T-helper 1 cell (primary cell): Measurements from ENCODE around the gene CDH23.

ENCODE experiments used
- DNase-seq, 5 donors: peaks; one replicate each; pipeline ENCODE4 v3.0.0-alpha.2; 2012 to 2020

The CDH23 gene

DNA sequence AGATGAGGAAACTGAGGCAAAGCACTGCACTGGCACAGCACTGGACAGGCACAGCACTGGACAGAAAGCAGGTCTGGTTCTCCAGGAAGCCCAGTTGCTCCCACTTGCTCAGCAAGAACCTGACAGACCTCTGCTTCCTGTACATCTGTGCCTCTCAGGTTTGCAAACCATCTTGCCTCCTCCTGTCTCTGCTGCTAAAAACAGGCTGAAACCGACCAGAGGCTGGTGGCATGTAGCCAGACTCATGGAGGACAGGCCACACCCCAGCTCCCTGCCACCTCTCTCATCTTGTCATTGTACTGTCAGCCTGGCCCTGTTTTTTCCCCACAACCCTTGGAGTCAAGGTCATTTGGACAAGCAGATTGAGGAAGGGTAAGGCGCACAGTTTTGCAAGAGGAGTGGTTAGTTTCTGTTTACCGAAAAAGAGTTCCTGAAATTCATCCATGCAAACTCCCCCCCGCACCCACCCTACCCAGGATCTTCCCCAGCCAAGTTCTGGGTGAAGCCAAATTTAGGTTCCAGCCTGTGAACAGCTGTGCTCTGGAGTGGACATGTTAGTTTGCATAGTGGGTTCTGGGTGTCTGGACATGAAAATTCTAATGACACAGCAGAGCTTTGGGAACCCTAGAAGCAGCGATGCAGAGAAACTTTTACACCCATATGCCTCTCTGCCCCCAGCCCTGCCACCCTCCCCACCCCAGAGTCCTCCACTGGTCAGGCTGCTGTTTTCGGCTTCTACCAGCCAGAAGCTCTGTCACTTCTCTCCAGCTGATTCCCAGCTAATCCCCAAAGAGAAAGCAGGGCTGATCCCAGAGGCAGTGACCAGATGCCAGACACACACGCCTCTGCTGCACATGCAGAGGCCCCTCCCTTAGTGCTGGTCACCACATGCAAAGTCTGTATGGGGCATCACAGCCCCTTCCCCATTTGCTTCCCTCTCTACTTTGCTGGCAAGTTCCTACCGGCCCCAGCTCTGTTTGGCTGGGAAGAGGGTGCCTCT, 331.3 kb downstream of the CDH23 start:
- DNase-seq: peak; percentile 33 to 82 (median 68)

DNA sequence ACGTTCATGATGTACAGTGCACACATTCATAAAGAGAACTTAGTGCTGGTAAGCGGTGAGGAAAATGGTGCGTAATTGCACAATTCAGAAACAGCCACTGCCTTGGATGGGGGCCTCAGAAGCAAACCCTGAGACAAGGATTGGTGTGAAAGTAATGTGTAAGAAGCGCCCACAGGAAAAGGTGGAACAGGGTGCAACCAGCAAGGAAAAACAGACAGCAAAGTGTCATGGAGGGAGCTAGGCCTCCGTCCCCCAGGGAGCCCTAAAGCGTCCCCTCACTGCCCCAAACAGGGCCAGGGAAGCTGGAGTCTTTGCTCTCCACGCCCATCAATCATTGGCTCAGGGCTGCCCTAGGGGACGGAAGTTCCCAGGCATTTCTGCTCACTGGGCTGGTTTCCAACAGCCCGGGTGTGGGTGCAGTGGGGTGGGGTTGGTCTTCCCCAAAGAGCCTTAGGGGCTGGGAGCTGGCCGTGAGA, 332.5 kb downstream of the CDH23 start:
- DNase-seq: no peak

DNA sequence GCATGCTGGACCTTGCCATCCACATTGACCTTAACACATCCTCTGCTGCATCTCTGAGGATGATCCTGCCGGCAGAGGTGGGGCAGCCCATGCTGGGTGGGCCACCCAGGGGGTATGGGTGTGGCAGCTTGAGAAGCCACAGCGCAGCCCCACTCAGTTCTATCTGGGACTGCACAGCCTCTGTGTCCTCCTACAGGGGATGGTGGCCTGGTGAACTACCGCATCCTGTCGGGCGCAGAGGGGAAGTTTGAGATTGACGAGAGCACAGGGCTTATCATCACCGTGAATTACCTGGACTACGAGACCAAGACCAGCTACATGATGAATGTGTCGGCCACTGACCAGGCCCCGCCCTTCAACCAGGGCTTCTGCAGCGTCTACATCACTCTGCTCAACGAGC, 335.1 kb downstream of the CDH23 start:
- no peak for DNase-seq

DNA sequence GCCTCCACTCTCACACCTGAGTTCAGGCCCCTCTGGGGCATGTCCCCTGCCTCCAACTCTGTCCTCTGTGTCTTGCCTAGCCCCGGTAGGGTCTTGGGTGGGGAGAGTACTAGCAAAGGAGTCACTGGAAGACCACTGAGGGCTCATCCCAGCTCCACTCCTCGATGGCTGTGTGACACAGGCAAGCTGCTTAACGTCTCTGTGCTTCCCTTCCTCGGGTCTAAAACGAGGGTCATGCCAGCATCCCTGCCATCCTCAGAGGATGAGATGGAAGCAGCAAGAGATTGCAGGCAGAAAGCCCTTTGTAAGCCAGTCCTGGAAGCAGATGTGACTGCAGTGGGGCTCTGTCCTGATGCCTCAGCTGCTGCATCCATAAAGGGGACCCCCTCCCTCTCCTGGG, 338.1 kb downstream of the CDH23 start:
- no peak for DNase-seq

DNA sequence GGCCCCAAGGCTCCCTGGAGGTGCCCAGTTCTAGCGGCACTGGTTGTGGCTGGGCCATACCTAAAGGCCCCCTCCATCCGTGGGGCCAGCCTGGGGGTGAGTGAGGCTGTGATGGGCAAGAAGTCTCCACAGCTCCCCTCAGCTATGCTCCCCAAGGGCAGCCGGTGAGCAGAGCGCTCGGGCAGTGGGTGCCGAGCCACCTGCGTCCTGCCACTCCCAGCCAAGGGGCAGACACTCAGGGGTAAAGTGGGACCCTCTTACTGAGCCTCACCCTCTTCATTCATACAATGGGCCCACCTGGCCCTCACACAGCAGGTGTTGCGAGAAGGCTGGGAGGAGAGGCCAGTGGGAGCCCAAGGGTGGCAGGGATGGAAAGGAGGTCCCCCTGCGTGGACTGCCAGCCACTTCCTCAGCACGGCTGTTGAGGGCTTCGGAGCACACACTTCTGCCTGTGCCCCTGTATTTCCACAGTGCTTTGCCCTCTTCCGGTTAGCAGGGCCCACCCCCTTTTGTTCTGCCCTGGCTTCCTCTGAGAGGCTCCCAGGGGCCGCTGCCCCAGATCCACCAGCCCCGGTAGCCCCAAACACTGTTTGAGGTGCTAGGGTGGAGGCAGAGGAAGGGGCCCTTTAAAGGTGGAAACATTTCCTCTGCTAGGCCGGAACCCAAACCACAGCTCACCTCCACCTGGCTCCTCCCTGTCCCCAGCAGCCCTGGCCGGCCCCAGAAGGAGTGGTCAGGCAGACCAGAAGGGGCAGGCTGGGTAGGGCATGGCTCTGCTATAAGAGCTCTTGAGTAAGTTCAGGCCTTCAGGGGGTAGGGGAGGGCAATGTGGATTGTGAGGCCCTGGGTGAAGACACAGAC, 339.2 kb downstream of the CDH23 start:
- peak in 2 of 5 donors; percentile 38 to 79 for DNase-seq

DNA sequence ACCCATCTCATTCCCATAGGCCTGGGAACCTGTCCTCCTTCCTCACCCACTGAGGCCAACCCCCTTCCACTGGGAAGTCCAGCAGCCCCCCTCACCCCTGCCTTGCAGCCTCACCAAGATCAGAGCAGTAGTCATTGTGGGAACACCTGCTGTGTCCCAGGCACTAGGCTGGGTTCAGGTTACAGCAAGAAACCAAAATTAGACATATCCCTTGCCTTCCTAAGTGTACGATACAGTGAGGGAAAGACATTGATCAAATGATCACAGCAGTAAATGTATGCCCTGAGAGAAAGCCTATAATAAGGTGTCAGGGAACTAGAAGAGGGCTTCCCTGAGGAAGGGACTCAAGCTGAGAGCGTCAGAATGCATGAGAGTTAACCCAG, 339.8 kb downstream of the CDH23 start:
- no peak for DNase-seq

DNA sequence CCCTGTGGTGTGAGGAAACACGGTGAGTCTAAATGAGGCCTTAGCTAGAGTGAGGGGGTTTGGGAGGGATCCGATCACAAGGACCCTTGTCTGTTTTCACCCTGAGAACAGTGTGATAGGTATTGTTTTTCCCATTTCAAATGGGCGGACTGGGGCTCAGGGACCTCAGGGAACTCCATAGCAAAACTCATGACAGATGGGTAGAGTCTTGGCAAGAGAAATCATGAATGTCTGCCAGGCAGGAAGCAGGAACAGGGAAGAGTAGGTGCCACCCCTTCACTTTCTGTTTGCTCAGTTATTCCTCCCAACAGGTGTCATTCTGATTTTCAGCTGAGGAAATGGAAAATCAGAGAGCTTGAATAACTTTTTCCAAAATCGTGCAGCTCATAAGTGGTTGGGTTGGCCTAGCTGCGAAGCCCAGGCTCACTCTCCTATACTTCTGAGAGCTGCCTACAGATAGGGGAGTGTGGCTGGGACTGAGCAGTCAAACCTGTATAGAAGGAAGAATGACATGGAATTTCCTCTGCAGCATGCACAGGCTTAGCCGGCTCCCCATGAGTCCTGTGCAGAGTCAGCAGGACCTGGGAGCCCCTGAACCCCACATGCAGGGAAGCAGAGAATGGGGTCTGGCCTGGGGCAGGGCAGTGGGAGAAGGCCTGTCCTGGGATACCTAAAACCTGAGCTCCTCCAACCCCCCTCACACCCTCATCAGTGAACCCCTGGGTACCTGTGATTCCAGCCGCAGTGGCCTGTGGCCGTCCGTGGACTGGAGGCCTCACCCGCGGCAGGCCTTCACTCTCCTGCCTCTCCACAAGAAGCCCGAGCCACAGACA, 340.5 kb downstream of the CDH23 start:
- no peak for DNase-seq

DNA sequence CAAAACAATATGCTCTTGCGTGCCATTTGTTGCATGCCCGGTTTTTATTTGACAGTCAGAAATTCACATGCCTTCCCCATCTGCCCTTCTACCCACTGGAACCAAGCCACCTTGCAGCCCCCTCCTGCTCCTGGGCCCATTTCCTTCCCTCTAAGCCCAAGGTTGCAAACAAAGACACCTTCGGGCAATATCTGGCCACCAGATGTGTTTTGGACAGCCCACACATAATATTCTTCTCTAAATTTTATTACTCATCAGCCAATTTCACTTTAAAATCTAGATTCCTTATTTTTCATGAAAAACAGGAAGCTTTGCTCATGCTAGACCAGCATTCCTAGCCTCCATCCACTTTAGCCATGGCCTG, 341.1 kb downstream of the CDH23 start:
- no peak for DNase-seq

DNA sequence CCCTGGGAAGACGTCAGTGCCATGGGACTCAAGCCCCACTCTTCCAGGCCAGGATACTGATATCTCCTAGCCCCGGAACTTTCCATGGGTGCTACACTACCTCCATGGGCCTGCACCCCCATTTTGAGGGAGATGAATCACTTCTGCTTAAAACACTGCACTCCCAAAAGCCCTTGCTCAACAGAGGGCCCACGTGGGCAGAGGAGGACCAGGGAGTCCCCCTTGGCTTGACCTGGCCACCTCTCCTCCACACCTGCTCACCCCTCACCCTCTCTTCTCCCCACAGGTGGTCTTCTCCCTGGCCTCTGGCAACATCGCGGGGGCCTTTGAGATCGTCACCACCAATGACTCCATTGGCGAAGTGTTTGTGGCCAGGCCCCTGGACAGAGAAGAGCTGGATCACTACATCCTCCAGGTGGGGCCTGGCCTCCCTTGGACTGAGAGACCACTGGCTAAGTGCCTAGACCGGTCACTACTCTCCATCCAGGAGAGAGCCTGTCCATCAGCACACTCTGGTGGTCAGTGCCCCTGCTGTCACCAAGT, 342.7 kb downstream of the CDH23 start:
- no peak for DNase-seq

DNA sequence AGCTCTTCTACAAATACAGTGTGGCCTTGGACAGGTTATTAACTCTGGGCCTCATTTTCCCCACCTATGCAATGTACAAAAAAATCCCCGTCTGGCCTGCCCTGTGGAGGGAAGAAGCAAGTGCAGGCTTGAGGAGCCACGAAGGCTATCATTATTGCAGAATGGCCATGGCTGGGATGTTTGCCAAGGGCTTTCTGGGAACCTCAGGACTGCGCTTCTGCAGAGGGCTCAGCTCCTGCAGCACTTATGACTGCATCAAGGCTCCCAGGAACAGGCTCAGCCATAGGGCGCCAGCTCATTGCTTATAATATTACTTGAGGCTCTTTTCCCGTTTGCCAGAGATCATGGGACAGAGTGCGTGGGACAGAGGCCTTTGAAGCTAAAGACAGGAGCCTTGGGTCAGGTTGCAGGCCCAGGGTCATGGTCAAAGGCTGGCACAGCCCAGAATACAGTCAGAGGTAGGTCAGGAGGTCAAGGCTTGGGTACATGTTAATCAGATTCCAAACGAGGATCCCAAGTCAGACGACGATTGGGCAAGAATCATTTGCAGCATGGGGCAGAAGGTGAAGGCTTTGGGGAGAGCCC, 343.4 kb downstream of the CDH23 start:
- DNase-seq: no peak

DNA sequence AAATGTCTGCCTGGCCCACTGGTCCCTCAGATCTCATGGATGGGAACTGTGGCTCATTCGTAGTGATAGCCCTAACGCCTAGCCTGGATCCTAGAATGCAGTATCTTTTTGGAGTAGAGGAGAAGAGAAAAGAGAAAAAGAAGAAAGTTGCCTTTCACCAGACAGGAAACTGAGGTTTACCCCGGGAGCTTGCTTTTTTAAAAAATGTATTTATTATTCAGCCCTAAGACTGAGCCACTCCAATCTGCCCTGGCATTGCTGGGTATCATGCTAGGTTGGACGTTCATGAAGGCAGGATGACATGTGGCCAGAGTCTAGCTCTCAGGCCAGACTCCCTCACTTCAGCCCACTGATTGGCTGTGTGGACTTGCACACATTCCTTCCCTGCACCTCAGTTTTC, 344.3 kb downstream of the CDH23 start:
- DNase-seq: no peak

DNA sequence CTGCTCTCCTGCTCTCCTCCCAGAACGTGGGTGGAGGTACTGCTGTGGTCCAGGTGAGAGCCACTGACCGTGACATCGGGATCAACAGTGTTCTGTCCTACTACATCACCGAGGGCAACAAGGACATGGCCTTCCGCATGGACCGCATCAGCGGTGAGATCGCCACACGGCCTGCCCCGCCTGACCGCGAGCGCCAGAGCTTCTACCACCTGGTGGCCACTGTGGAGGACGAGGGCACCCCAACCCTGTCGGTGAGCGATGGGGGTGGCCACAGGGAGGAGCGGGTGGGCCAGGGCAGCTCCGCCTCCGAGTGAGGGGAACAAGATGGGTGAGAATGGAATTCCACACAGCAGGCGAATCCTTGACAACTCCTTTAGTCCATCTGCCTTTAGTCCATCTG, 345.0 kb downstream of the CDH23 start:
- no peak for DNase-seq

DNA sequence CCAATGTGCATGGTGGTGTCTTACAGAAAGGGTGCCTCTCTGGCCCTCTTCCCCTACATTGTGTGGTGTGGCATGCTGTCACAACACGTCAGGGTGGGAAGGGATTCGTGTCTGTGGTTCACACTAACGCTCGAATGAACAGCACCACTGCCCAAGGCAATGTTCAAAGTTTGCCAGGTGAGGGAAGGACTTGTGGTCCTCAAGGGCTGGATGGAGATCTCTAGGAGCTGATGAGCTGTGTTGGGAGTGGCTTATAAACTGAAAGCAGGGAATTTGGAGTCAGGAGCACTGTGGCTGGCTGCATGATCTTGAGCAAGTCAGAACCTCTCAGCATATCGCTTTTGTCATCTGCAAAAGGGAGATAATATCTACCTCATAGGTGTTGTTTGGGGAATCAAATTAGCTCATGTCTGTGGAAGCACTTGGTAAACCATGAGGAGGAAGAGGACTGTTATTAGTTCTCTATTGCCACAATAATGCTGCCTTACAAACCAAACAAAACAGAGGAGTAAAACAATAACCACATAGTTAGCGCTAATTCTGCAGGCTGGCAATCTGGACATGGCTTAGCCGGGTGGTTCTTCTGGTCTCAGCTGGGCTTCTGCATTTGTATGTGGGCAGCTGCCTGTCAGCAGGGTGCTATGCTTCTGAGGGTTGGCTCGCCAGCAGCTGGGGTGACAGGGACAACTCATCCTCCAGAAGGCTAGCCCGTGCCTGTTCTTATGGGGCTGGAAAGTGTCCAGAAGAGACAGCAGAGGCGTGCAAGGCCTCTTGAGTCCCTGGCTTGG, 345.8 kb downstream of the CDH23 start:
- no peak for DNase-seq

DNA sequence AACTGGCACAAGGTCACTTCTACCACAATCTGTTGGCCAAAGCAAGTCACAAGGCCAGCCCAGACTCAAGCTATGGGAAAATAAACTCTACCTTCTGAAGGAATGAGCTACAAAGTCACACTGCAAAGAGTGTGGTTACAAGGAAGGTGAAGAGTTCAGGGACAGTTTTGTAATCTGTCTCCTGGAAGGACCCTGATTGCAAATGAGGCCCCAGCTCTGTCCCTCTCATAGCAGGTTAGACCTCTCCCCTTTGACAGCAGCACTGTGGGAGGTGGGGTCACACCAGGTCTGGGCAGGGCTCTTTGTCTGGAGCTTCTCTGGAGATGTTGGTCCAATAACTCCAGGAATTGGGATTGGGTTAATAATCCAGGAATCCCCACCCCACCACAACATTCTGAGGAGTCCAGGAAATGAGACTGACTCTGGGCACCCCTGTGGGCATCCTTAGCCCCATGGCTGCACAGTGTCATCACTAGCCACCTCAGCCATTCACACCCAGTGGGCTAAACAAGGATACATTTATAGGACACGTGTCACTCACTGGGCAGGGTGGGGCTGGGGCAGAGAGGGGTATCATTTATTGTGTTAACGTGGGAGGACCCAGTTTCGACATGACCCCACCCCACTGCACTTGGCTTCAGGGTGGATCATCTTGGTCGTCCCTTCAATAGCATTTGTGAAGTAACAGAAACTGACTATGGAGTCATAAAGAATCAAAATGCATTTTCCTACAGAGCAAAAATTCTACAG, 346.5 kb downstream of the CDH23 start:
- DNase-seq: no peak

DNA sequence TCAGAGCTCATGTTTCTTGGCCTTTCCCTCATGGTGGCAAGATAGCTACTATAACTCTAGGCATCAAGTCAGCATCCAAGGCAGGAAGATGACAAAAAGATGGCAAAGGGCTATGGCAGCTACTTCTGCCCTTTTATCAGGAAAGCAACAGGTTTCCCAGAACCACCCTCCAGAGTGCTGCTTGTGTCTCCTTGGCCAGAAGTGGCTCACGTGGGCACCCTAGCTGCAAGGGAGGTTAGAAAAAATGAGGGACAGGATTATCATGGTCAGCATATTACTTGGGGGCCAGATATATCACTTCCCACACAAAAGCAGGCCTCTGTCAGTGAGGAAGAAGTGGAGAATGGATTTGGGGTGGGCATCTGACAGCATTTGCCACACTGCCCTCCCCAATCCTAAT, 347.1 kb downstream of the CDH23 start:
- no peak for DNase-seq

DNA sequence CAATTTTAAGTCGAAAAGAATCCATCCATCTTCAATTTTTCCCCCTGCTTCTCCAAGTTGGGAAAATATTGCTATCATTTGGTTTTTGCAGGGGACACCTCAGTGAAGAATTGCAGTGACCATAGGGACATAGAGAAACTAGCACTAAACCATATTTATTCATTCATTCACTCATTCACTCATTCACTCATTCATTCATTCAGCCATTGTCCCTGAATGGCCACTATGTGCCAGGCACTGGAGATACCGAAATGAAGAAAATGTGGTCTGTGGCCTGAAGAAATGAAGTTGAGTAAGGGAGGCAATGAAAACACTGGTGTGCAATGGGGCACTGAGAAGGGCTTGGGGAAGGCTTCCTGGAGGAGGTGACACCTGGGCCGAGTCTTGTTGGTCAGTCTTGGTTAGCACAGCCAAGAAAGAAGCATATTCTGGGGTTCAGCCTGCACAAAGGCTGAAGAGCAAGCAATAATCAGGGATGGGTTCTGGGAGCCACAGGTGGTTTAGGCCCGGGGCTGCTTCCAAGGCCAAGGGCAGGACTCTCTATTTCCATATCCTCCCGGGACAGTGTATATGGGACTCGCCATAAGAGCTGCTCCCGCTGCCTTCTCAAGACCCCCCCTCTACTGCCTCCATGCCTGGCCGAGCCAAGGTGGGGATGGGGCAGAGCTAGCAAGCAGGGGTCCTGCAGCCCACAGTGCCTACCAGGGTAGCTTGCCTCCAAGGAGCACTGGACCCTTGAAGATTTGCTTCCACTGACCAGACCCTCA, 348.4 kb downstream of the CDH23 start:
- DNase-seq: no peak

DNA sequence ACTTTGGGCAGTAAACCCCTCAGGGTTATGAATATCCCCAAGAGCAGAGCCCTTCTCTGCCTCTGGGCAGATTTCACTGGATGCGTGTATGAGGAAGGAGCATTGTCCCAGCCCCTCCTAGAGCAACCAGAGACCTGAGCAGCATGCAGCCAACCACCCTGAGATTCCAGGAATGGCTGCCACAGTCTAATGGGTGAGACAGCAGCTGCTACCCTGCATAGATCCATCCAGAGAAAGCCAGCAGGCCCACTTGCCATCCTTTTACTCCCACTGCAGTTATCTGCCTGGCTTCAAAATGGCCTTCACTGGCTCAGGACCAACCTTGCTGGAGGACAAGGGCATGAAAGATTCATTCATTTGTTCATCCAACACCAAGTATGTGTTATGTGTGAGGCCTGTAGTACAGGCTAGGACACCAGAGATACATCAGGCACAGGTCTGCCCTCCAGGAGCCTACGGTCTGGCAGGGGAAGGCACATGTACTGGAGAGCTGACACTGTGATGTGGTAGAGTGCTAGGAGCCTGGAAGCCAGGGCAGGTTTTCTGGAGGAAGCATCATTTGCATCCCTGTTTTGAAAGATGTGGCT, 349.0 kb downstream of the CDH23 start:
- DNase-seq: no peak

DNA sequence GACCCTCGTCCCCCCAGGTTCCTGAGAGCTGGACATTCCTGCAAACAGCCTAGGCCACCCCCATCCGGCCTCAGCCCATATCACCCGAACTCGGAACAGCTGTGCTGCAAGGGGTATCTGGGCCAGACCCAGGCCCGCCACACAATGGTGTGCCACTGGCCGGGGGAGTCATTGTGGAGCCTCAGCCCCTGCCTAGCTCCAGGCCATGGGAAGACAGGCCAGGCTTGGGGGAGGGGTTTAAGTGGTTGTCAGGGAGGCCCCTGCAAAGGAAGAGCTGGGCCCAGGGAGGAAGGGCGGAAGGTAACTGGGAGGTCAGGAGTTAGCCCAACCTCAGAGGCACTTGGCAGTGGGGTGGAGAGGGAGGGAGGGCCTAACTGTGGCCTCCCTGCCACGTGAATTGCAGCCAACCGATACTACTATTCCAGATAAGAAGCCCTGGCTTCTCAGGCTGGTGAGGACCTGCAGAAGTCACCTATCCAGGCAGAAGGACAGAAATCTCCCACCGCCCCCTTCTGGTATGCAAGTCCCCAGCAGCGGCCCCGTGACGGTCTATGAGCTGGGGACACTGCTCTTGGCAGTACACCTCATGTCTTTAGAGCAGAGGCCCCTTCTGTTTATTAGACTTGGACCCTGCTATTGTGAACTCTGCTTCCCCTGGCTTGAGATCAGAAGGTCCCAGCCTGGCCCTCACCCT, 349.8 kb downstream of the CDH23 start:
- DNase-seq: no peak
